ENCODE measurements around the gene CADPS.

GRCh38 chr3:62615258-62615849 lies 259.9 kb downstream of the CADPS start:
- TF ChIP-seq CTCF (conservative IDR thresholded peaks at IDR 0.05; ENCODE audit: low read depth, low read length) (no peak), POLR2A (IDR thresholded peaks at IDR 0.05; ENCODE audit: low read depth, low read length) (no peak), CEBPB (IDR thresholded peaks at IDR 0.05; ENCODE audit: low read depth, low read length) (no peak)
